ENCODE data around the gene PCDHA1. TPM values are rescaled to one million over a fixed set of nuclear protein-coding genes. Genes with fewer than 3 reads are reported as not detected.
"Not testable (repeated sequence)": the region's sequence is repeated elsewhere in the genome, so short reads cannot be mapped to it uniquely, and the experiment has no call there.

PCDHA1 gene
- total RNA-seq, 2 donors from 2014 or later = 0.13 TPM; not detected in 1

DNA sequence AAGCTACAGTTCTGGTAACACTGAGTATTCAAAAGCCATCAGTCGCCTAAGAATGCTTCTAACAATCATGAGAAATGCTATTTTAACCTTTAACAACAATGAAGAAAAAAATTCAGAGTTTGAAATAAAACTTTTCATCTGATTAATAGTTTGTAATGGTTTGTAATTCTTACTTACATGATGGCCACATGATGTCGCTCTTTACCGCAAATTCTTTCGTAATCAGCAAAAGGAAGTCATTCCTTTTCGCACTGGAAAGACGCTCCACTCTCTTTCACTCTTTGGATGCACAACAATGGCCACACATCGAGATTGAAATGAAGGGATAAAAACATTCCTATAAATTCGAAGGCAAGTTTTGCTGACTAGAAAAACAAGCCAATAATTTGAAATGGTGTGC, 48.1 kb downstream of the PCDHA1 start, which contains the start of gene PCDHA7:
TSS of gene PCDHA7 (plus strand) at position 277 of the 400 bp plus-strand sequence. CDS start at position 392, 115 bp downstream.
- DNase-seq = no peak
- Histone ChIP-seq H3K27ac (no peak within 1 kb of the TSS), H3K9me3 (no peaks in the 10 kb centered on the region), H3K9ac (ENCODE audit: low read depth in 2 of 2, low read length in 2 of 2) (no peak within 1 kb of the TSS), H3K4me1 (no peaks in the 10 kb centered on the region), H3K27me3 (no peaks in the 10 kb centered on the region), H3K4me3 (no peak within 1 kb of the TSS), H3K36me3 (no peaks in the 10 kb centered on the region)
- TF ChIP-seq, protein P1, sequence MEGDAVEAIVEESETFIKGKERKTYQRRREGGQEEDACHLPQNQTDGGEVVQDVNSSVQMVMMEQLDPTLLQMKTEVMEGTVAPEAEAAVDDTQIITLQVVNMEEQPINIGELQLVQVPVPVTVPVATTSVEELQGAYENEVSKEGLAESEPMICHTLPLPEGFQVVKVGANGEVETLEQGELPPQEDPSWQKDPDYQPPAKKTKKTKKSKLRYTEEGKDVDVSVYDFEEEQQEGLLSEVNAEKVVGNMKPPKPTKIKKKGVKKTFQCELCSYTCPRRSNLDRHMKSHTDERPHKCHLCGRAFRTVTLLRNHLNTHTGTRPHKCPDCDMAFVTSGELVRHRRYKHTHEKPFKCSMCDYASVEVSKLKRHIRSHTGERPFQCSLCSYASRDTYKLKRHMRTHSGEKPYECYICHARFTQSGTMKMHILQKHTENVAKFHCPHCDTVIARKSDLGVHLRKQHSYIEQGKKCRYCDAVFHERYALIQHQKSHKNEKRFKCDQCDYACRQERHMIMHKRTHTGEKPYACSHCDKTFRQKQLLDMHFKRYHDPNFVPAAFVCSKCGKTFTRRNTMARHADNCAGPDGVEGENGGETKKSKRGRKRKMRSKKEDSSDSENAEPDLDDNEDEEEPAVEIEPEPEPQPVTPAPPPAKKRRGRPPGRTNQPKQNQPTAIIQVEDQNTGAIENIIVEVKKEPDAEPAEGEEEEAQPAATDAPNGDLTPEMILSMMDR (IDR thresholded peaks at IDR 0.05) = no peak
- intact Hi-C loops (cut with DNase I) = no loop called here

DNA sequence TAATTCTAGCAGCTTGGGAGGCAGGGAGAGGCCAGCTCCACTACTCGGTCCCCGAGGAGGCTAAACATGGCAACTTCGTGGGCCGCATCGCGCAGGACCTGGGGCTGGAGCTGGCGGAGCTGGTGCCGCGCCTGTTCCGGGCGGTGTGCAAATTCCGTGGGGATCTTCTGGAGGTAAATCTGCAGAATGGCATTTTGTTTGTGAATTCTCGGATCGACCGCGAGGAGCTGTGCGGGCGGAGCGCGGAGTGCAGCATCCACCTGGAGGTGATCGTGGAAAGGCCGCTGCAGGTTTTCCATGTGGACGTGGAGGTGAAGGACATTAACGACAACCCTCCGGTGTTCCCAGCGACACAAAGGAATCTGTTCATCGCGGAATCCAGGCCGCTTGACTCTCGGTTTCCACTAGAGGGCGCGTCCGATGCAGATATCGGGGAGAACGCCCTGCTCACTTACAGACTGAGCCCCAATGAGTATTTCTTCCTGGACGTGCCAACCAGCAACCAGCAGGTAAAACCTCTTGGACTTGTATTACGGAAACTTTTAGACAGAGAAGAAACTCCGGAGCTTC, 48.6 kb downstream of the PCDHA1 start:
- H3K4me3 ChIP-seq; DNase-seq; H3K9ac ChIP-seq (ENCODE audit: low read depth in 2 of 2, low read length in 2 of 2); H3K27ac ChIP-seq; H3K9me3 ChIP-seq; H3K4me1 ChIP-seq; H3K36me3 ChIP-seq; H3K27me3 ChIP-seq; intact Hi-C loops (cut with DNase I): not testable (repeated sequence)

DNA sequence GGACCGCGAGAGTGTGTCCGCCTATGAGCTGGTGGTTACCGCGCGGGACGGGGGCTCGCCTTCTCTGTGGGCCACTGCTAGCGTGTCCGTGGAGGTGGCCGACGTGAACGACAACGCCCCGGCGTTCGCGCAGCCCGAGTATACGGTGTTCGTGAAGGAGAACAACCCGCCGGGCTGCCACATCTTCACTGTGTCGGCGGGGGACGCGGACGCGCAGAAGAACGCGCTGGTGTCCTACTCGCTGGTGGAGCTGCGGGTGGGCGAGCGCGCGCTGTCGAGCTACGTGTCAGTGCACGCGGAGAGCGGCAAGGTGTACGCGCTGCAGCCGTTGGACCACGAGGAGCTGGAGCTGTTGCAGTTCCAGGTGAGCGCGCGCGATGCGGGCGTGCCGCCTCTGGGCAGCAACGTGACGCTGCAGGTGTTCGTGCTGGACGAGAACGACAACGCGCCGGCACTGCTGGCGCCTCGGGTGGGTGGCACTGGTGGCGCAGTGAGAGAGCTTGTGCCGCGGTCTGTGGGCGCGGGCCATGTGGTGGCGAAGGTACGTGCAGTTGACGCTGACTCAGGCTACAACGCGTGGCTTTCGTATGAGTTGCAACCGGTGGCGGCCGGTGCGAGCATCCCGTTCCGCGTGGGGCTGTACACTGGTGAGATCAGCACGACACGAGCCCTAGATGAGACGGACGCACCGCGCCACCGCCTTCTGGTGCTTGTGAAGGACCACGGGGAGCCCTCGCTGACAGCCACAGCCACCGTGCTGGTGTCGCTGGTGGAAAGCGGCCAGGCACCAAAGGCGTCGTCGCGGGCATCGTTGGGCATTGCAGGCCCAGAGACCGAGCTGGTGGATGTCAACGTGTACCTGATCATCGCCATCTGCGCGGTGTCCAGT, 49.9 kb downstream of the PCDHA1 start:
- H3K9ac ChIP-seq (ENCODE audit: low read depth in 2 of 2, low read length in 2 of 2) = no peak overlapping the region
- no peak overlapping the region for H3K27ac ChIP-seq
- no peaks in the 10 kb centered on the region for H3K9me3 ChIP-seq
- intact Hi-C loops (cut with DNase I) = no loop called here
- TF ChIP-seq, protein P1 (IDR thresholded peaks at IDR 0.05) = no peak
- H3K36me3 ChIP-seq = no peaks in the 10 kb centered on the region
- no peak for DNase-seq
- H3K27me3 ChIP-seq = no peaks in the 10 kb centered on the region
- H3K4me1 ChIP-seq = no peaks in the 10 kb centered on the region
- H3K4me3 ChIP-seq = no peak overlapping the region

DNA sequence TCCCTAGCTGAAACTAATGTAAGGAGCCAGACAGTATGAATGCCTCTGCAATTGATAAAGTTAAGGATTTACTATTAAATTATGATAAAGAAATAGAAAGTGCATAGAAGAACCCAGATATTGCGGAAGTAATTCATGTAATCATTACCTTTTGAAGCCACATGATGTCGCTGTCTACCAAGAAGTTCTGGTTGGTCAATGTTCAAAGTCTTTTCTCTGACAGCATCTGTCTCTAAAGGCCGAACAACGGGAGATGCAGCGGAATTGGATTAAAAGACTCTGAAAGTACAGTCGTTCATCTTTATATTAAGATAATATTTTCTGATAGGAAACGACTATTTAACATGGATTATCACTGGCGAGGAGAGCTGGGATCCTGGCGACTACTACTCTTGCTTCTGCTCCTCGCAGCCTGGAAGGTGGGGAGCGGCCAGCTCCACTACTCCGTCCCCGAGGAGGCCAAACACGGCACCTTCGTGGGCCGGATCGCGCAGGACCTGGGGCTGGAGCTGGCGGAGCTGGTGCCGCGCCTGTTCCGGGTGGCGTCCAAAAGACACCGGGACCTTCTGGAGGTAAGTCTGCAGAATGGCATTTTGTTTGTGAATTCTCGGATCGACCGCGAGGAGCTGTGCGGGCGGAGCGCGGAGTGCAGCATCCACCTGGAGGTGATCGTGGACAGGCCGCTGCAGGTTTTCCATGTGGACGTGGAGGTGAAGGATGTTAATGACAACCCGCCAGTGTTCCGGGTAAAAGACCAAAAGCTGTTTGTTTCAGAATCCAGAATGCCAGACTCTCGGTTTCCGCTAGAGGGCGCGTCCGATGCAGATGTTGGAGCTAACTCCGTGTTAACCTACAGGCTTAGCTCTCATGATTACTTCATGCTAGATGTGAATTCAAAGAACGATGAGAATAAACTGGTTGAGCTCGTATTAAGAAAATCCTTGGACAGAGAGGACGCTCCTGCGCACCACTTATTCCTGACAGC, 55.3 kb downstream of the PCDHA1 start, which contains the start of gene PCDHA8:
TSS of gene PCDHA8 (plus strand) at position 210 of the 985 bp plus-strand sequence. CDS start at position 345, 135 bp downstream.
- Histone ChIP-seq H3K27ac (no peak within 1 kb of the TSS), H3K9me3 (no peaks in the 10 kb centered on the region), H3K9ac (ENCODE audit: low read depth in 2 of 2, low read length in 2 of 2) (no peak within 1 kb of the TSS), H3K36me3 (no peaks in the 10 kb centered on the region), H3K4me1 (no peaks in the 10 kb centered on the region), H3K27me3 (no peaks in the 10 kb centered on the region), H3K4me3 (no peak within 1 kb of the TSS)
- no peak for DNase-seq
- intact Hi-C loops (cut with DNase I) = no loop called here
- TF ChIP-seq, protein P1 (IDR thresholded peaks at IDR 0.05) = no peak

DNA sequence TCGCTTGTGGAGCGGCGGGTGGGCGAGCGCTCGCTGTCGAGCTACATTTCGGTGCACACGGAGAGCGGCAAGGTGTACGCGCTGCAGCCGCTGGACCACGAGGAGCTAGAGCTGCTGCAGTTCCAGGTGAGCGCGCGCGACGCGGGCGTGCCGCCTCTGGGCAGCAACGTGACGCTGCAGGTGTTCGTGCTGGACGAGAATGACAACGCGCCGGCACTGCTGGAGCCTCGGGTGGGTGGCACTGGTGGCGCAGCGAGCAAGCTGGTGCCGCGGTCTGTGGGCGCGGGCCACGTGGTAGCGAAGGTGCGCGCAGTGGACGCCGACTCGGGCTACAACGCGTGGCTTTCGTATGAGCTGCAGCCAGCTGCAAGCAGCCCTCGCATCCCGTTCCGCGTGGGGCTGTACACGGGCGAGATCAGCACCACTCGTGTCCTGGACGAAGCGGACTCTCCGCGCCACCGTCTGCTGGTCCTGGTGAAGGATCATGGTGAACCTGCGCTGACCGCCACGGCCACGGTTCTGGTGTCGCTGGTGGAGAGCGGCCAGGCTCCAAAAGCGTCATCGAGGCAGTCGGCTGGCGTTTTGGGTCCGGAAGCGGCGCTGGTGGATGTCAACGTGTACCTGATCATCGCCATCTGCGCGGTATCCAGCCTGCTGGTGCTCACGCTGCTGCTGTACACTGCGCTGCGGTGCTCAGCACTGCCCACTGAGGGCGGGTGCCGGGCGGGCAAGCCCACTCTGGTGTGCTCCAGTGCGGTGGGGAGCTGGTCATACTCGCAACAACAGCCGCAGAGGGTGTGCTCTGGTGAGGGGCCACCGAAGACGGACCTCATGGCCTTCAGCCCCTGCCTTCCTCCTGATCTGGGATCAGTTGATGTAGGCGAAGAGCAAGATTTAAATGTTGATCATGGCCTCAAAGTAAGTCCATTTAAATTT, 57.1 kb downstream of the PCDHA1 start:
- Histone ChIP-seq H3K27ac (no peak overlapping the region), H3K9ac (ENCODE audit: low read depth in 2 of 2, low read length in 2 of 2) (no peak overlapping the region), H3K9me3 (no peaks in the 10 kb centered on the region), H3K4me3 (no peak overlapping the region), H3K36me3 (no peaks in the 10 kb centered on the region), H3K27me3 (no peaks in the 10 kb centered on the region), H3K4me1 (no peaks in the 10 kb centered on the region)
- no peak for DNase-seq
- TF ChIP-seq, protein P1 (IDR thresholded peaks at IDR 0.05) = no peak
- intact Hi-C loops (cut with DNase I) = no loop called here

DNA sequence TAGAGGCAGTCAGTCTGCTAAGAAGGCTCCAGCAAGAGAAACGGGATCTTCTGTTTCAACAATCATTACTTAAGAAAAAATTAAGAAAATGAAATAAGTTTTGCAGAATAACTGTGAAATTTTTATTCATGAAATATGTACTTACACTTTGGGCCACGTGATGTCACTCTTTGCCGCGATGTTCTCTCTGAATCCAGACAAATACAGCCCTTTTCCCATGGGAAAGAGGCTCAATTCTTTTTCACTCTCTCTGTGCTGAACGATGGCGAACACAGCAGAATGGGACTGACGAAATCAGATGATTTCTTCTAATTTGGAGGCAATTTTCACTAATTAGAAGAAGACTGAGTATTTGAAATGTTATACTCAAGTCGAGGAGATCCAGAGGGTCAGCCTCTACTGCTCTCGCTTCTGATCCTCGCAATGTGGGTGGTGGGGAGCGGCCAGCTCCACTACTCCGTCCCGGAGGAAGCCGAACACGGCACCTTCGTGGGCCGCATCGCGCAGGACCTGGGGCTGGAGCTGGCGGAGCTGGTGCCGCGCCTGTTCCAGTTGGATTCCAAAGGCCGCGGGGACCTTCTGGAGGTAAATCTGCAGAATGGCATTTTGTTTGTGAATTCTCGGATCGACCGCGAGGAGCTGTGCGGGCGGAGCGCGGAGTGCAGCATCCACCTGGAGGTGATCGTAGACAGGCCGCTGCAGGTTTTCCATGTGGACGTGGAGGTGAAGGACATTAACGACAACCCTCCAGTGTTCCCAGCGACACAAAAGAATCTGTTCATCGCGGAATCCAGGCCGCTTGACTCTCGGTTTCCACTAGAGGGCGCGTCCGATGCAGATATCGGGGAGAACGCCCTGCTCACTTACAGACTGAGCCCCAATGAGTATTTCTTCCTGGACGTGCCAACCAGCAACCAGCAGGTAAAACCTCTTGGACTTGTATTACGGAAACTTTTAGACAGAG, 62.5 kb downstream of the PCDHA1 start, which contains the start of gene PCDHA9:
TSS of gene PCDHA9 (plus strand) at position 244 of the 964 bp plus-strand sequence. CDS start at position 358, 114 bp downstream.
- intact Hi-C loops (cut with DNase I); H3K27me3 ChIP-seq: not testable (repeated sequence)

More for the DNA sequence above, 62.5 kb downstream of the PCDHA1 start, which contains the start of gene PCDHA9:
- not testable (repeated sequence) for H3K4me3 ChIP-seq; H3K9ac ChIP-seq (ENCODE audit: low read depth in 2 of 2, low read length in 2 of 2); H3K36me3 ChIP-seq; H3K4me1 ChIP-seq; H3K27ac ChIP-seq; H3K9me3 ChIP-seq; DNase-seq

Measured in colonic mucosa (tissue), 4 donors.